ENCODE measurements around the gene OPHN1.

GRCh38 chrX:68365341-68365740 lies 68.0 kb downstream of the OPHN1 start:
- TF ChIP-seq POLR2A (IDR thresholded peaks at IDR 0.05; ENCODE audit: low read depth, low read length) (no peak), POLR2AphosphoS5 (IDR thresholded peaks at IDR 0.05; ENCODE audit: insufficient read depth, low read depth, low read length) (no peak), CTCF (IDR thresholded peaks at IDR 0.05; ENCODE audit: extremely low read depth in 1 of 2, insufficient read depth in 1 of 2, low read depth in 1 of 2, low read length in 2 of 2) (no peak), FOS (IDR thresholded peaks at IDR 0.05; ENCODE audit: borderline replicate concordance, insufficient read depth, low read length) (no peak), EZH2 (IDR thresholded peaks at IDR 0.05; ENCODE audit: borderline replicate concordance, low read depth, low read length, severe bottlenecking) (no peak), MAX (IDR thresholded peaks at IDR 0.05; ENCODE audit: insufficient read depth, insufficient read length) (no peak), JUN (IDR thresholded peaks at IDR 0.05; ENCODE audit: borderline replicate concordance, insufficient read depth, insufficient read length, low read depth) (no peak), GATA2 (IDR thresholded peaks at IDR 0.05; ENCODE audit: insufficient read depth, insufficient read length, low read depth, low read length) (no peak)

Measured in endothelial cell of umbilical vein (primary cell).